HUDEP-2 (cell line): Measurements from ENCODE around the gene GRIN1.

Experiments
- DNase-seq, 76 experiments: peaks; one replicate each; lab custom pipeline; 2025; ENCODE audit not compliant: unreplicated experiment in 76 of 76; lab: John Stamatoyannopoulos, UW

Gene GRIN1

GRCh38 chr9:137173796-137174664 is 35.1 kb downstream of the GRIN1 start:
- no peak for DNase-seq

GRCh38 chr9:137174722-137175293 is 35.9 kb downstream of the GRIN1 start:
- no peak for DNase-seq

GRCh38 chr9:137175345-137175961 is 36.5 kb downstream of the GRIN1 start:
- DNase-seq: no peak

GRCh38 chr9:137176302-137177182 is 37.6 kb downstream of the GRIN1 start:
- DNase-seq: peak in 32 of 76 experiments; percentile 3 to 57 (median 22)

GRCh38 chr9:137178201-137178938 is 39.4 kb downstream of the GRIN1 start:
- no peak for DNase-seq

GRCh38 chr9:137178939-137179630 is 40.1 kb downstream of the GRIN1 start:
- no peak for DNase-seq

- no peak for DNase-seq
These were observed 40.8 kb downstream of the GRIN1 start for GRCh38 chr9:137179761-137180160.

GRCh38 chr9:137180491-137180890 is 41.5 kb downstream of the GRIN1 start:
- DNase-seq: no peak

GRCh38 chr9:137181680-137182079 is 42.7 kb downstream of the GRIN1 start:
- no peak for DNase-seq

GRCh38 chr9:137182836-137183235 is 43.9 kb downstream of the GRIN1 start:
- DNase-seq: no peak

GRCh38 chr9:137183980-137184595 is 45.1 kb downstream of the GRIN1 start:
- DNase-seq: no peak

- DNase-seq: no peak
These were observed 46.1 kb downstream of the GRIN1 start for GRCh38 chr9:137184881-137185660.

GRCh38 chr9:137185921-137186320 is 47.0 kb downstream of the GRIN1 start:
- DNase-seq: no peak

GRCh38 chr9:137186385-137186784 is 47.4 kb downstream of the GRIN1 start:
- peak in 63 of 76 experiments; percentile 10 to 78 (median 54) for DNase-seq

GRCh38 chr9:137187386-137187785 is 48.4 kb downstream of the GRIN1 start:
- no peak for DNase-seq

- no peak for DNase-seq
These were observed 49.1 kb downstream of the GRIN1 start for GRCh38 chr9:137188086-137188489.

- peak in 74 of 76 experiments; percentile 36 to 96 (median 88) for DNase-seq
These were observed 49.7 kb downstream of the GRIN1 start, which contains the start of the genes ANAPC2 and SSNA1 for GRCh38 chr9:137188490-137189296. ANAPC2 (minus strand) TSS chr9:137188560; CDS start chr9:137188532, 28 bp downstream. SSNA1 (plus strand) TSS chr9:137188676; CDS start chr9:137188727, 51 bp downstream.
